ENCODE data around the gene PON2.

The PON2 gene

DNA sequence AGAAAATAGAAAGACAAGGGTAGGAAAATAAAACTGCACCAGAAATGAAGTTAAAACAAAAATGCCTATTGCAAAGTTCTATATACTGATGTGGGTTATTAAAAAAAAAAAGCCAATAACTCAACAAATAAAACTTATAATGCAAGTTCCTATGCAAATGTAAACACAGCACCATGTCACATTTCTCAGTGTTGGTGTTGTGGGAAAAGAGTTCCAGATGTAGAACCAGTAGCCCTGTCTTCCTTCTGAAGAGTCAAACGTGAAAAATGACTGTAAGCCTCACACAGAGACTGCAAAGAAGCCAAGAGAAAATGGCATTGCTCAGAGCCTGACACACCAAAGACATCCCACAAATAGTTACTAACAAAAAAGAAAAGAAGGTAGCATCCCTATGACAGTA lies 10.1 kb downstream of the PON2 start:
- Histone ChIP-seq H3K9me2 (replicated peaks; ENCODE audit: insufficient read depth, low read length) (no peaks in the 10 kb centered on the region), H3K27ac (ENCODE audit: low read depth, low read length) (no peak overlapping the region), H3K79me2 (ENCODE audit: insufficient read depth, low read length) (no peaks in the 10 kb centered on the region), H4K20me1 (ENCODE audit: low read depth, low read length) (no peaks in the 10 kb centered on the region), H2AFZ (ENCODE audit: low read depth, low read length, severe bottlenecking) (no peak overlapping the region), H3F3A (ENCODE audit: insufficient read depth) (no peaks in the 10 kb centered on the region), H3K9me3 (ENCODE audit: insufficient read depth, low read length) (no peaks in the 10 kb centered on the region), H3K9ac (ENCODE audit: low read length) (no peak overlapping the region), H3K4me3 (ENCODE audit: insufficient read depth, low read length, poor library complexity, severe bottlenecking) (no peak overlapping the region), H3K36me3 (ENCODE audit: low read length) (no peaks in the 10 kb centered on the region), H3K27me3 (ENCODE audit: low read length) (no peaks in the 10 kb centered on the region), H3K4me2 (ENCODE audit: low read depth, low read length, poor library complexity, severe bottlenecking) (no peak overlapping the region)
- TF ChIP-seq CTCF (IDR thresholded peaks at IDR 0.05; ENCODE audit: insufficient read depth, low read length, poor library complexity, severe bottlenecking) (no peak), EZH2phosphoT487 (conservative IDR thresholded peaks at IDR 0.05; ENCODE audit: low read length) (no peak)

DNA sequence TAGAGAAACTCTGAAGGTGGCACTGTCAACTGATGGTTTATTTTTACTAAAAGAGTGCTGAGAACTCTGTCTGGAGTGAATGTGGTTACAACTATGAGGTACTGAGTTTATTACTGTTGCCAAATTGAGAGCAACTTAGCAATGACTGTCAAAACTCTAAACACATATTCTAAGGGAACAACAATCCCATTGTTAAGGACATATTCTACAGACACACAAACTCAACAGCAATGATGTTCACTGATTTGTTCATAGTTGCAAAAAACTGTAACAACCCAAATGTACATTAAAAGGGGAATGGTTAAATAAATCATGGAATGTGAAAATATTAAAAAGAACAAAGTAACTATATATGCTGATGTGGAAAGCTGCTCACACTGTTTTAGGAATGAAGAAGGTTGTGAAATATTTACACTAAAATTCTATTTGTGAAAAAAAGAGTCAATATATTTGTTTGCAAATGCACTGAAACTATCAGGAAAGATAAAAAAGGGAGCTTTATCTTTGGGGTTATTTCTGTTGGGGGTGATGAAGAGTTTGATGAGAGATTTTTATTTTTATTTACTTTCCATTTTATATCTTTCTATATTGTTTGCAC lies 12.9 kb downstream of the PON2 start:
- Histone ChIP-seq H3K9ac (ENCODE audit: low read length) (no peak overlapping the region), H3K4me3 (ENCODE audit: insufficient read depth, low read length, poor library complexity, severe bottlenecking) (no peak overlapping the region), H2AFZ (ENCODE audit: low read depth, low read length, severe bottlenecking) (no peak overlapping the region), H3K9me3 (ENCODE audit: insufficient read depth, low read length) (no peaks in the 10 kb centered on the region), H3K27me3 (ENCODE audit: low read length) (no peaks in the 10 kb centered on the region), H4K20me1 (ENCODE audit: low read depth, low read length) (no peaks in the 10 kb centered on the region), H3K36me3 (ENCODE audit: low read length) (no peaks in the 10 kb centered on the region), H3F3A (ENCODE audit: insufficient read depth) (no peaks in the 10 kb centered on the region), H3K79me2 (ENCODE audit: insufficient read depth, low read length) (no peaks in the 10 kb centered on the region), H3K9me2 (replicated peaks; ENCODE audit: insufficient read depth, low read length) (no peaks in the 10 kb centered on the region), H3K27ac (ENCODE audit: low read depth, low read length) (no peak overlapping the region), H3K4me2 (ENCODE audit: low read depth, low read length, poor library complexity, severe bottlenecking) (no peak overlapping the region)
- TF ChIP-seq EZH2phosphoT487 (conservative IDR thresholded peaks at IDR 0.05; ENCODE audit: low read length): no peak
- TF ChIP-seq CTCF (IDR thresholded peaks at IDR 0.05; ENCODE audit: insufficient read depth, low read length, poor library complexity, severe bottlenecking): no peak

- no peak overlapping the region for H3K4me2 ChIP-seq (ENCODE audit: low read depth, low read length, poor library complexity, severe bottlenecking)
- no peaks in the 10 kb centered on the region for H4K20me1 ChIP-seq (ENCODE audit: low read depth, low read length)
- H3K9ac ChIP-seq (ENCODE audit: low read length): no peak overlapping the region
- no peak overlapping the region for H3K4me3 ChIP-seq (ENCODE audit: insufficient read depth, low read length, poor library complexity, severe bottlenecking)
- TF ChIP-seq CTCF (IDR thresholded peaks at IDR 0.05; ENCODE audit: insufficient read depth, low read length, poor library complexity, severe bottlenecking) (no peak), EZH2phosphoT487 (conservative IDR thresholded peaks at IDR 0.05; ENCODE audit: low read length) (no peak)
- no peaks in the 10 kb centered on the region for H3K27me3 ChIP-seq (ENCODE audit: low read length)
- H3K27ac ChIP-seq (ENCODE audit: low read depth, low read length): no peak overlapping the region
- no peaks in the 10 kb centered on the region for H3K79me2 ChIP-seq (ENCODE audit: insufficient read depth, low read length)
- H3K36me3 ChIP-seq (ENCODE audit: low read length): no peaks in the 10 kb centered on the region
- H3F3A ChIP-seq (ENCODE audit: insufficient read depth): no peaks in the 10 kb centered on the region
- no peaks in the 10 kb centered on the region for H3K9me2 ChIP-seq (replicated peaks; ENCODE audit: insufficient read depth, low read length)
- no peak overlapping the region for H2AFZ ChIP-seq (ENCODE audit: low read depth, low read length, severe bottlenecking)
- no peaks in the 10 kb centered on the region for H3K9me3 ChIP-seq (ENCODE audit: insufficient read depth, low read length)
Measured at GRCh38 chr7:95421000-95421846, 13.6 kb downstream of the PON2 start.
